ENCODE data around the gene RPAP3. TPM values are rescaled to one million over a fixed set of nuclear protein-coding genes. Genes with fewer than 3 reads are reported as not detected.
"Not testable (repeated sequence)": the region's sequence is repeated elsewhere in the genome, so short reads cannot be mapped to it uniquely, and the experiment has no call there.

RPAP3 gene
- total and polyA plus RNA-seq, 2 experiments from 2014 or later = 31.4 to 69.9 TPM

DNA sequence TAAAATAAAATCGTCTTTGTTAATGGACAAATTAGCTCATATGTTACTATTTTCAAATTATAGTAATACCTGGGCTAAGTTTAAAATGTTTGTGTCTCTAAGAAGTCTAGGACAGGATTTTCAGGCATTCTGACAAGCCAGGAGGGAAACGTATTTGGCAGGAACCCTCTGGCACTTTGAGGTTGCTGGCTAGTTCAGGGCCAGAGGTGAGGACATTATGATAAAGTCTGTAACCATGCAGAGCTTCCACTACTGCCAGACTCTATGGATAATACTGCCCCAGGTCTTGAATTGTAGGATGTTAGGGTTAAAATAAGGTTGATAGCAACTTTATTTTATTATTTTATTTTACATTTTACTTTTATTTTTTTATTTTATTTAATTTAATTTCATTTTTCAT, 56.4 kb downstream of the RPAP3 start:
- no peaks in the 10 kb centered on the region for H3K9me2 ChIP-seq (ENCODE audit: insufficient read depth)
- no peak overlapping the region for H3K27ac Mint-ChIP-seq
- H3K79me2 ChIP-seq (replicated peaks; ENCODE audit: insufficient read depth) = no peaks in the 10 kb centered on the region
- no peaks in the 10 kb centered on the region for H3K27me3 Mint-ChIP-seq (ENCODE audit: insufficient read depth, low read depth, poor library complexity)
- no peak overlapping the region for H3K27ac ChIP-seq (ENCODE audit: low read depth)
- no peak overlapping the region for H2AFZ ChIP-seq
- no peaks in the 10 kb centered on the region for H3K36me3 ChIP-seq (ENCODE audit: insufficient read depth)
- DNase-seq (ENCODE audit: low spot score) (no peak), ATAC-seq (no peak)
- no peak overlapping the region for H3K4me3 Mint-ChIP-seq
- H3K4me1 Mint-ChIP-seq = peaks cover 14% of the 10 kb centered on the region; the same call in 2 of the 3 replicates
- H3K4me1 ChIP-seq (ENCODE audit: insufficient read depth) = peaks cover 6% of the 10 kb centered on the region; the same call in 1 of the 2 replicates
- no peak for TF ChIP-seq ZNF114 (CRISPR knock-in tag; IDR thresholded peaks at IDR 0.05)
- no peak for TF ChIP-seq STAT1 (IDR thresholded peaks at IDR 0.05; ENCODE audit: unreplicated experiment)
- no peak for TF ChIP-seq JUNB (IDR thresholded peaks at IDR 0.05; ENCODE audit: unreplicated experiment)
- no peak for TF ChIP-seq NANOG (IDR thresholded peaks at IDR 0.05; ENCODE audit: borderline replicate concordance)
- H3K9me3 Mint-ChIP-seq = peaks cover 2% of the 10 kb centered on the region; the same call in 1 of the 3 replicates
- H3K27me3 ChIP-seq (ENCODE audit: insufficient read depth) = no peaks in the 10 kb centered on the region
- peaks cover 3% of the 10 kb centered on the region; the same call in 1 of the 2 replicates for H4K20me1 ChIP-seq (replicated peaks; ENCODE audit: insufficient read depth)
- peaks cover 4% of the 10 kb centered on the region; the same call in 2 of the 3 replicates for H3K36me3 Mint-ChIP-seq (ENCODE audit: low read depth)
- H3K4me2 ChIP-seq = no peak overlapping the region
- no peak overlapping the region for H3K4me3 ChIP-seq
- H3F3A ChIP-seq (replicated peaks; ENCODE audit: low read depth) = no peaks in the 10 kb centered on the region

DNA sequence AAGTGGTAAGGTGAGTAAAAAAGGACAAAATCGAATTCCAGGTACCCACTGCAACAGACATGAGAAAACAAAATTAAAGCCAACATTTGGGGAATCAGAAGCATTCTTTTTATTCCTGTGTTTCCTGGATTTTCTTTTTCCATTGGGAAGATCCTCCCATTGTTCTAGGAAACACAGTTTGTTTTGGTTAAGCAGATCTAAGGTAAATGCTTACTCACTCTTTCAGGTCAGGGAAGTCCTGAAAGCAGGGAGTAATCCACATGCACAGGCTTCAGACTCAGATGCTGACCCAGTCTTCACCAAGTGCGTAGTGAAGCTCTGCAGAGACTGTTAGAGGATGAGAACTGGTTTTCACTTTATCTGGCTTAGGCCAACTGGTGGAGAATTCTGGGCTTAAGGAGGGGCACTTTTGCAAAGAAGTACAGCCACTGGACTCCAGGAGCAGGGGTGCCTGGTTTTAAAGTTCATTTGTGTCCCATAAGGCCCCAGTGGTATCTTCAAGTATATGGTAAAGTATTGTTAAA, 57.7 kb downstream of the RPAP3 start:
- Histone ChIP-seq H3K36me3 (ENCODE audit: insufficient read depth) (no peaks in the 10 kb centered on the region), H3K9me2 (ENCODE audit: insufficient read depth) (no peaks in the 10 kb centered on the region), H3K4me2 (no peak overlapping the region), H3K4me1 (ENCODE audit: insufficient read depth) (peaks cover 6% of the 10 kb centered on the region; the same call in 1 of the 2 replicates), H3K4me3 (no peak overlapping the region), H3K27me3 (ENCODE audit: insufficient read depth) (no peaks in the 10 kb centered on the region), H3F3A (replicated peaks; ENCODE audit: low read depth) (no peaks in the 10 kb centered on the region), H2AFZ (no peak overlapping the region), H4K20me1 (replicated peaks; ENCODE audit: insufficient read depth) (peaks cover 3% of the 10 kb centered on the region; the same call in 1 of the 2 replicates), H3K79me2 (replicated peaks; ENCODE audit: insufficient read depth) (no peaks in the 10 kb centered on the region), H3K27ac (ENCODE audit: low read depth) (no peak overlapping the region)
- no peak for DNase-seq (ENCODE audit: low spot score)
- peak; percentile 34; the same call in 2 of the 3 replicates for ATAC-seq
- Mint-ChIP-seq H3K4me3 (no peak overlapping the region), H3K36me3 (ENCODE audit: low read depth) (peaks cover 11% of the 10 kb centered on the region), H3K9me3 (peaks cover 8% of the 10 kb centered on the region), H3K27ac (peak overlapping the region; percentile 76), H3K4me1 (peaks cover 14% of the 10 kb centered on the region; the same call in 2 of the 3 replicates), H3K27me3 (ENCODE audit: insufficient read depth, low read depth, poor library complexity) (no peaks in the 10 kb centered on the region)
- TF ChIP-seq POLR2AphosphoS5 (IDR thresholded peaks at IDR 0.05; ENCODE audit: low read depth) (no peak), EZH2phosphoT487 (IDR thresholded peaks at IDR 0.05; ENCODE audit: unreplicated experiment) (no peak), JUNB (IDR thresholded peaks at IDR 0.05; ENCODE audit: unreplicated experiment) (no peak), EZH2 (IDR thresholded peaks at IDR 0.05; ENCODE audit: low read depth, unreplicated experiment) (no peak), ZNF114 (CRISPR knock-in tag; IDR thresholded peaks at IDR 0.05) (no peak), STAT1 (IDR thresholded peaks at IDR 0.05; ENCODE audit: unreplicated experiment) (no peak), NANOG (IDR thresholded peaks at IDR 0.05; ENCODE audit: borderline replicate concordance) (no peak), CTCF (conservative IDR thresholded peaks at IDR 0.05; ENCODE audit: low read depth in 2 of 2) (no peak)
- TF ChIP-seq, protein P1, sequence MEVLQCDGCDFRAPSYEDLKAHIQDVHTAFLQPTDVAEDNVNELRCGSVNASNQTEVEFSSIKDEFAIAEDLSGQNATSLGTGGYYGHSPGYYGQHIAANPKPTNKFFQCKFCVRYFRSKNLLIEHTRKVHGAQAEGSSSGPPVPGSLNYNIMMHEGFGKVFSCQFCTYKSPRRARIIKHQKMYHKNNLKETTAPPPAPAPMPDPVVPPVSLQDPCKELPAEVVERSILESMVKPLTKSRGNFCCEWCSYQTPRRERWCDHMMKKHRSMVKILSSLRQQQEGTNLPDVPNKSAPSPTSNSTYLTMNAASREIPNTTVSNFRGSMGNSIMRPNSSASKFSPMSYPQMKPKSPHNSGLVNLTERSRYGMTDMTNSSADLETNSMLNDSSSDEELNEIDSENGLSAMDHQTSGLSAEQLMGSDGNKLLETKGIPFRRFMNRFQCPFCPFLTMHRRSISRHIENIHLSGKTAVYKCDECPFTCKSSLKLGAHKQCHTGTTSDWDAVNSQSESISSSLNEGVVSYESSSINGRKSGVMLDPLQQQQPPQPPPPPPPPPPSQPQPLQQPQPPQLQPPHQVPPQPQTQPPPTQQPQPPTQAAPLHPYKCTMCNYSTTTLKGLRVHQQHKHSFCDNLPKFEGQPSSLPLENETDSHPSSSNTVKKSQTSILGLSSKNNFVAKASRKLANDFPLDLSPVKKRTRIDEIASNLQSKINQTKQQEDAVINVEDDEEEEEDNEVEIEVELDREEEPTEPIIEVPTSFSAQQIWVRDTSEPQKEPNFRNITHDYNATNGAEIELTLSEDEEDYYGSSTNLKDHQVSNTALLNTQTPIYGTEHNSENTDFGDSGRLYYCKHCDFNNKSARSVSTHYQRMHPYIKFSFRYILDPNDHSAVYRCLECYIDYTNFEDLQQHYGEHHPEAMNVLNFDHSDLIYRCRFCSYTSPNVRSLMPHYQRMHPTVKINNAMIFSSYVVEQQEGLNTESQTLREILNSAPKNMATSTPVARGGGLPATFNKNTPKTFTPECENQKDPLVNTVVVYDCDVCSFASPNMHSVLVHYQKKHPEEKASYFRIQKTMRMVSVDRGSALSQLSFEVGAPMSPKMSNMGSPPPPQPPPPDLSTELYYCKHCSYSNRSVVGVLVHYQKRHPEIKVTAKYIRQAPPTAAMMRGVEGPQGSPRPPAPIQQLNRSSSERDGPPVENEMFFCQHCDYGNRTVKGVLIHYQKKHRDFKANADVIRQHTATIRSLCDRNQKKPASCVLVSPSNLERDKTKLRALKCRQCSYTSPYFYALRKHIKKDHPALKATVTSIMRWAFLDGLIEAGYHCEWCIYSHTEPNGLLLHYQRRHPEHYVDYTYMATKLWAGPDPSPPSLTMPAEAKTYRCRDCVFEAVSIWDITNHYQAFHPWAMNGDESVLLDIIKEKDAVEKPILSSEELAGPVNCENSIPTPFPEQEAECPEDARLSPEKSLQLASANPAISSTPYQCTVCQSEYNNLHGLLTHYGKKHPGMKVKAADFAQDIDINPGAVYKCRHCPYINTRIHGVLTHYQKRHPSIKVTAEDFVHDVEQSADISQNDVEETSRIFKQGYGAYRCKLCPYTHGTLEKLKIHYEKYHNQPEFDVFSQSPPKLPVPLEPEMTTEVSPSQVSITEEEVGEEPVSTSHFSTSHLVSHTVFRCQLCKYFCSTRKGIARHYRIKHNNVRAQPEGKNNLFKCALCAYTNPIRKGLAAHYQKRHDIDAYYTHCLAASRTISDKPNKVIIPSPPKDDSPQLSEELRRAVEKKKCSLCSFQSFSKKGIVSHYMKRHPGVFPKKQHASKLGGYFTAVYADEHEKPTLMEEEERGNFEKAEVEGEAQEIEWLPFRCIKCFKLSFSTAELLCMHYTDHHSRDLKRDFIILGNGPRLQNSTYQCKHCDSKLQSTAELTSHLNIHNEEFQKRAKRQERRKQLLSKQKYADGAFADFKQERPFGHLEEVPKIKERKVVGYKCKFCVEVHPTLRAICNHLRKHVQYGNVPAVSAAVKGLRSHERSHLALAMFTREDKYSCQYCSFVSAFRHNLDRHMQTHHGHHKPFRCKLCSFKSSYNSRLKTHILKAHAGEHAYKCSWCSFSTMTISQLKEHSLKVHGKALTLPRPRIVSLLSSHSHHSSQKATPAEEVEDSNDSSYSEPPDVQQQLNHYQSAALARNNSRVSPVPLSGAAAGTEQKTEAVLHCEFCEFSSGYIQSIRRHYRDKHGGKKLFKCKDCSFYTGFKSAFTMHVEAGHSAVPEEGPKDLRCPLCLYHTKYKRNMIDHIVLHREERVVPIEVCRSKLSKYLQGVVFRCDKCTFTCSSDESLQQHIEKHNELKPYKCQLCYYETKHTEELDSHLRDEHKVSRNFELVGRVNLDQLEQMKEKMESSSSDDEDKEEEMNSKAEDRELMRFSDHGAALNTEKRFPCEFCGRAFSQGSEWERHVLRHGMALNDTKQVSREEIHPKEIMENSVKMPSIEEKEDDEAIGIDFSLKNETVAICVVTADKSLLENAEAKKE (CRISPR knock-in tag; IDR thresholded peaks at IDR 0.05) = no peak

GRCh38 chr12:47642310-47642709, 63.5 kb downstream of the RPAP3 start:
- not testable (repeated sequence) for H3K4me1 Mint-ChIP-seq; H3K36me3 ChIP-seq (ENCODE audit: insufficient read depth)

More at GRCh38 chr12:47642310-47642709, 63.5 kb downstream of the RPAP3 start:
- H3K36me3 Mint-ChIP-seq (ENCODE audit: low read depth) = peaks cover 48% of the 10 kb centered on the region
- H4K20me1 ChIP-seq (replicated peaks; ENCODE audit: insufficient read depth); H3K4me3 ChIP-seq; H3F3A ChIP-seq (replicated peaks; ENCODE audit: low read depth); H3K9me2 ChIP-seq (ENCODE audit: insufficient read depth); H3K4me1 ChIP-seq (ENCODE audit: insufficient read depth); H3K4me3 Mint-ChIP-seq; H3K79me2 ChIP-seq (replicated peaks; ENCODE audit: insufficient read depth); H3K4me2 ChIP-seq; H3K27ac Mint-ChIP-seq; H2AFZ ChIP-seq; H3K27me3 ChIP-seq (ENCODE audit: insufficient read depth); ATAC-seq; H3K27ac ChIP-seq (ENCODE audit: low read depth); H3K27me3 Mint-ChIP-seq (ENCODE audit: insufficient read depth, low read depth, poor library complexity); DNase-seq (ENCODE audit: low spot score): not testable (repeated sequence)
- H3K9me3 Mint-ChIP-seq = peaks cover 42% of the 10 kb centered on the region

Data from GM23338 (cell line).